H9 (cell line): ENCODE data around the gene ANKRD65. TPM values are rescaled to one million over a fixed set of nuclear protein-coding genes. Genes with fewer than 3 reads are reported as not detected.

ENCODE experiments used
- DNase-seq: peaks from one replicate; pipeline ENCODE4 v3.0.0-alpha.2; 2017
- H2AFZ ChIP-seq: one replicate; pipeline ENCODE4 v1.6.1; 2013; ENCODE audit warnings: mild to moderate bottlenecking, low read length, control low read depth, moderate library complexity
- H2AK5ac ChIP-seq: 2 replicates; pipeline ENCODE4 v1.6.1; 2013; ENCODE audit warnings: low read length, control low read depth, mixed read lengths; ENCODE audit not compliant: insufficient read length
- H2BK120ac ChIP-seq: one replicate; pipeline ENCODE4 v1.6.1; 2013; ENCODE audit warnings: low read depth, mild to moderate bottlenecking, low read length, control low read depth, inconsistent platforms; ENCODE audit not compliant: poor library complexity, severe bottlenecking
- H2BK12ac ChIP-seq: 2 replicates; pipeline ENCODE4 v1.6.1; 2013; ENCODE audit warnings: low read length, control low read depth, mixed read lengths, low read depth; ENCODE audit not compliant: insufficient read length
- H2BK15ac ChIP-seq: 2 replicates; pipeline ENCODE4 v1.6.1; 2013; ENCODE audit warnings: low read depth, low read length, control low read depth
- H2BK20ac ChIP-seq: one replicate; pipeline ENCODE4 v1.6.1; 2013; ENCODE audit warnings: low read depth, mild to moderate bottlenecking, low read length, control low read depth, inconsistent platforms; ENCODE audit not compliant: poor library complexity, severe bottlenecking
- H2BK5ac ChIP-seq: 2 replicates; pipeline ENCODE4 v1.6.1; 2013; ENCODE audit warnings: low read length, control low read depth, mixed read lengths; ENCODE audit not compliant: insufficient read length
- H3K14ac ChIP-seq: 2 replicates; pipeline ENCODE4 v1.6.1; 2013; ENCODE audit warnings: low read length, control low read depth; ENCODE audit not compliant: insufficient read depth
- H3K18ac ChIP-seq: 2 replicates; pipeline ENCODE4 v1.6.1; 2013; ENCODE audit warnings: low read depth, mild to moderate bottlenecking, mixed read lengths, low read length, control low read depth; ENCODE audit not compliant: insufficient read length
- H3K23ac ChIP-seq: 2 replicates; pipeline ENCODE4 v1.6.1; 2013; ENCODE audit warnings: low read length, control low read depth, mixed read lengths, low read depth; ENCODE audit not compliant: insufficient read length
- H3K23me2 ChIP-seq: 2 replicates; pipeline ENCODE4 v1.6.1; 2013; ENCODE audit warnings: low read depth, mild to moderate bottlenecking, mixed read lengths, low read length, control low read depth; ENCODE audit not compliant: insufficient read length, poor library complexity, severe bottlenecking
- H3K27ac ChIP-seq: 2 replicates; pipeline ENCODE4 v1.5.1; 2013; ENCODE audit warnings: low read length, control low read depth, mixed read lengths, low read depth; ENCODE audit not compliant: insufficient read length
- H3K27me3 ChIP-seq: 2 replicates; pipeline ENCODE4 v1.6.1; 2013; ENCODE audit warnings: low read length, control low read depth, inconsistent platforms; ENCODE audit not compliant: insufficient read depth
- H3K4ac ChIP-seq: 2 replicates; pipeline ENCODE4 v1.6.1; 2013; ENCODE audit warnings: low read depth, mild to moderate bottlenecking, control low read depth, inconsistent platforms, low read length, moderate library complexity
- H3K4me1 ChIP-seq: 2 replicates; pipeline ENCODE4 v1.6.1; 2013; ENCODE audit warnings: low read length, control low read depth, inconsistent platforms; ENCODE audit not compliant: insufficient read depth
- H3K4me2 ChIP-seq: 2 replicates; pipeline ENCODE4 v1.6.1; 2013; ENCODE audit warnings: low read length, control low read depth, mixed read lengths; ENCODE audit not compliant: insufficient read length, insufficient read depth
- H3K56ac ChIP-seq: 2 replicates; pipeline ENCODE4 v1.6.1; 2013; ENCODE audit warnings: low read depth, mild to moderate bottlenecking, mixed read lengths, low read length, control low read depth; ENCODE audit not compliant: insufficient read length
- H3K79me1 ChIP-seq: 2 replicates; pipeline ENCODE4 v1.6.1; 2013; ENCODE audit warnings: low read depth, mild to moderate bottlenecking, moderate library complexity, low read length, control low read depth, inconsistent platforms; ENCODE audit not compliant: insufficient read depth, poor library complexity, severe bottlenecking
- H3K79me2 ChIP-seq: 2 replicates; pipeline ENCODE4 v1.6.1; 2013; ENCODE audit warnings: low read length, control low read depth, inconsistent platforms; ENCODE audit not compliant: insufficient read depth
- H3K9ac ChIP-seq: 2 replicates; pipeline ENCODE4 v1.6.1; 2013; ENCODE audit warnings: low read length, control low read depth, mixed read lengths; ENCODE audit not compliant: insufficient read length; ENCODE audit errors: extremely low read depth
- H3K9me3 ChIP-seq: one replicate; pipeline ENCODE4 v1.6.1; 2013; ENCODE audit warnings: low read depth, low read length, inconsistent platforms; ENCODE audit not compliant: control insufficient read depth
- H3T11ph ChIP-seq: one replicate; pipeline ENCODE4 v1.6.1; 2013; ENCODE audit warnings: mild to moderate bottlenecking, low read length, control low read depth, inconsistent platforms
- H4K20me1 ChIP-seq: one replicate; pipeline ENCODE4 v1.6.1; 2013; ENCODE audit not compliant: control insufficient read depth, insufficient read length, insufficient read depth
- H4K5ac ChIP-seq: 2 replicates; pipeline ENCODE4 v1.6.1; 2013; ENCODE audit warnings: low read depth, mild to moderate bottlenecking, mixed read lengths, low read length, control low read depth; ENCODE audit not compliant: insufficient read length
- H4K8ac ChIP-seq: replicated peaks from 2 replicates; pipeline ENCODE4 v1.6.1; 2013; ENCODE audit warnings: low read length, control low read depth, mixed read lengths, low read depth; ENCODE audit not compliant: insufficient read length
- H4K91ac ChIP-seq: 2 replicates; pipeline ENCODE4 v1.6.1; 2013; ENCODE audit warnings: low read depth, mild to moderate bottlenecking, moderate library complexity, mixed read lengths, low read length, control low read depth; ENCODE audit not compliant: insufficient read length
- H3K27ac Mint-ChIP-seq, 3 experiments: 2 replicates in 2 of 3; 3 replicates in 1 of 3; pipeline ENCODE4 v1.8.0; 2020 to 2021; ENCODE audit warnings: mixed read lengths in 3 of 3, mild to moderate bottlenecking in 1 of 3, moderate library complexity in 1 of 3
- H3K27me3 Mint-ChIP-seq: 2 replicates; pipeline ENCODE4 v1.8.0; 2021; ENCODE audit warnings: low read depth, mild to moderate bottlenecking, moderate library complexity, mixed read lengths
- H3K36me3 Mint-ChIP-seq, 3 experiments: 2 replicates in 2 of 3; 3 replicates in 1 of 3; pipeline ENCODE4 v1.8.0; 2020 to 2021; ENCODE audit warnings: low read depth in 3 of 3, mixed read lengths in 3 of 3; ENCODE audit not compliant: insufficient read depth in 1 of 3
- H3K4me1 Mint-ChIP-seq, 2 experiments: 2 replicates each; pipeline ENCODE4 v1.8.0; 2020; ENCODE audit warnings: mixed read lengths in 2 of 2
- H3K4me3 Mint-ChIP-seq, 2 experiments: 2 replicates in 1 of 2; 3 replicates in 1 of 2; pipeline ENCODE4 v1.8.0; 2020 to 2021; ENCODE audit warnings: mild to moderate bottlenecking in 2 of 2, mixed read lengths in 2 of 2, moderate library complexity in 1 of 2
- H3K9me3 Mint-ChIP-seq, 2 experiments: 2 replicates in 1 of 2; 3 replicates in 1 of 2; pipeline ENCODE4 v1.8.0; 2020; ENCODE audit warnings: mild to moderate bottlenecking in 2 of 2, mixed read lengths in 2 of 2, moderate library complexity in 1 of 2
- WGBS: extraction: QIAGEN DNeasy Blood & Tissue Kit; methylation state at CpG from one replicate; pipeline ENCODE4 v1.1.7; 2013; ENCODE audit warnings: missing lambda C conversion rate, low lambda C conversion rate, mixed read lengths; ENCODE audit not compliant: insufficient read length; ENCODE audit errors: extremely low coverage; 5-methylcytosine and 5-hydroxymethylcytosine counted together
- total RNA-seq: library from RNA; stranded (reverse); gene quantifications from 2 replicates; pipeline ENCODE4 v1.2.1, GENCODE V29; 2021
- TF ChIP-seq, protein P1 (sequence below): fragments of 200-600 bp; sonication (generic); conservative IDR thresholded peaks from 3 replicates; pipeline ENCODE4 v1.8.0; 2021; ENCODE audit warnings: antibody characterized with exemption, mild to moderate bottlenecking

Gene ANKRD65
- total RNA-seq, 1 experiment from 2014 or later, result 3.1 TPM

DNA sequence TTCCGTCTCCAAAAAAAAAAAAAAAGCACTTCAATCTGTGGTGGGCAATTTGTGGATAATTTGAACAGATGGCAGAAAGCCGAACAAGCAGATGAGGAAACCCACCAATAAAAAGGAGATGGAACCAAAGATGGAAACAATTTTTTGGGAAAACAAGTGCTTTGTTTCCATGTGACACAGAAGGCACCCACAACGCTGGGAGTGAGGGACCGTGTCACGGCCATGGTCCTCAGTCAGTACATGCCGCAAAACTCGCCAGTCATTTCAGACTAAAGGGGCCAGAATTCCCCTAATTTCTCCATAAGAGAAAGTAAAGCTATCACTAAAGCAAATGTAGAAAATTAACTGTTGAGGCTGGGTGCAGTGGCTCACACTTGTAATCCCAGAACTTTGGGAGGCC, 27.0 kb downstream of the ANKRD65 start:
- H3K56ac ChIP-seq, result no peak overlapping the region
- H3K79me2 ChIP-seq, result peaks cover 8% of the 10 kb centered on the region; the same call in 1 of the 2 replicates
- H3K23me2 ChIP-seq, result peaks cover 5% of the 10 kb centered on the region
- H3K4ac ChIP-seq, result no peak overlapping the region
- H3T11ph ChIP-seq, result no peak overlapping the region
- no peak overlapping the region for H3K18ac ChIP-seq
- H2BK20ac ChIP-seq, result no peak overlapping the region
- H3K23ac ChIP-seq, result no peak overlapping the region
- H3K27ac Mint-ChIP-seq, result no peak overlapping the region
- H3K9ac ChIP-seq, result no peak overlapping the region
- H3K4me1 Mint-ChIP-seq, result peaks cover 3 to 5% of the 10 kb centered on the region in 2 experiments; a peak in 3 of 4 replicates
- H3K79me1 ChIP-seq, result peaks cover 12% of the 10 kb centered on the region
- WGBS, result no CpG with 5 or more reads among the region's 7 CpGs
- H3K4me2 ChIP-seq, result no peak overlapping the region
- no peaks in the 10 kb centered on the region for H3K9me3 ChIP-seq
- no peak overlapping the region for H2BK120ac ChIP-seq
- no peaks in the 10 kb centered on the region for H3K4me1 ChIP-seq
- H2AFZ ChIP-seq, result no peak overlapping the region
- no peak overlapping the region for H4K91ac ChIP-seq
- H3K4me3 Mint-ChIP-seq, result no peak overlapping the region
- H4K8ac ChIP-seq, result no peak overlapping the region
- no peak overlapping the region for H2BK12ac ChIP-seq
- no peak for DNase-seq
- TF ChIP-seq, protein P1, sequence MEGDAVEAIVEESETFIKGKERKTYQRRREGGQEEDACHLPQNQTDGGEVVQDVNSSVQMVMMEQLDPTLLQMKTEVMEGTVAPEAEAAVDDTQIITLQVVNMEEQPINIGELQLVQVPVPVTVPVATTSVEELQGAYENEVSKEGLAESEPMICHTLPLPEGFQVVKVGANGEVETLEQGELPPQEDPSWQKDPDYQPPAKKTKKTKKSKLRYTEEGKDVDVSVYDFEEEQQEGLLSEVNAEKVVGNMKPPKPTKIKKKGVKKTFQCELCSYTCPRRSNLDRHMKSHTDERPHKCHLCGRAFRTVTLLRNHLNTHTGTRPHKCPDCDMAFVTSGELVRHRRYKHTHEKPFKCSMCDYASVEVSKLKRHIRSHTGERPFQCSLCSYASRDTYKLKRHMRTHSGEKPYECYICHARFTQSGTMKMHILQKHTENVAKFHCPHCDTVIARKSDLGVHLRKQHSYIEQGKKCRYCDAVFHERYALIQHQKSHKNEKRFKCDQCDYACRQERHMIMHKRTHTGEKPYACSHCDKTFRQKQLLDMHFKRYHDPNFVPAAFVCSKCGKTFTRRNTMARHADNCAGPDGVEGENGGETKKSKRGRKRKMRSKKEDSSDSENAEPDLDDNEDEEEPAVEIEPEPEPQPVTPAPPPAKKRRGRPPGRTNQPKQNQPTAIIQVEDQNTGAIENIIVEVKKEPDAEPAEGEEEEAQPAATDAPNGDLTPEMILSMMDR, result no peak
- H3K27me3 Mint-ChIP-seq, result no peaks in the 10 kb centered on the region
- H4K20me1 ChIP-seq, result no peaks in the 10 kb centered on the region
- H3K36me3 Mint-ChIP-seq, result peaks cover 70 to 91% (median 83%) of the 10 kb centered on the region in 3 experiments
- H3K27ac ChIP-seq, result no peak overlapping the region
- no peak overlapping the region for H4K5ac ChIP-seq
- no peak overlapping the region for H2AK5ac ChIP-seq
- H3K14ac ChIP-seq, result no peak overlapping the region
- H3K9me3 Mint-ChIP-seq, result peaks cover 0 to 2% of the 10 kb centered on the region in 2 experiments; a peak in 1 of 5 replicates
- H2BK15ac ChIP-seq, result no peak overlapping the region
- no peak overlapping the region for H2BK5ac ChIP-seq
- no peaks in the 10 kb centered on the region for H3K27me3 ChIP-seq
